Uterus (tissue), 2 donors: ENCODE results near the gene C7.

Experiments
- POLR2A ChIP-seq, 2 donors: fragments of 450-650 bp; IDR thresholded peaks; one replicate each; pipeline ENCODE4 v1.6.1; 2016; ENCODE audit warnings: antibody characterized with exemption in 2 of 2, mild to moderate bottlenecking in 1 of 2, moderate library complexity in 1 of 2
- TF ChIP-seq, protein P1 (sequence below), 4 experiments: fragments of 200-600 bp in 2 of 4; fragments of 450-650 bp in 2 of 4; sonication (generic) in 2 of 4; IDR thresholded peaks; one replicate each; pipeline ENCODE4 v1.5.1; 2016 to 2019; ENCODE audit warnings: antibody characterized with exemption in 4 of 4, mild to moderate bottlenecking in 2 of 4, moderate library complexity in 1 of 4

DNA sequence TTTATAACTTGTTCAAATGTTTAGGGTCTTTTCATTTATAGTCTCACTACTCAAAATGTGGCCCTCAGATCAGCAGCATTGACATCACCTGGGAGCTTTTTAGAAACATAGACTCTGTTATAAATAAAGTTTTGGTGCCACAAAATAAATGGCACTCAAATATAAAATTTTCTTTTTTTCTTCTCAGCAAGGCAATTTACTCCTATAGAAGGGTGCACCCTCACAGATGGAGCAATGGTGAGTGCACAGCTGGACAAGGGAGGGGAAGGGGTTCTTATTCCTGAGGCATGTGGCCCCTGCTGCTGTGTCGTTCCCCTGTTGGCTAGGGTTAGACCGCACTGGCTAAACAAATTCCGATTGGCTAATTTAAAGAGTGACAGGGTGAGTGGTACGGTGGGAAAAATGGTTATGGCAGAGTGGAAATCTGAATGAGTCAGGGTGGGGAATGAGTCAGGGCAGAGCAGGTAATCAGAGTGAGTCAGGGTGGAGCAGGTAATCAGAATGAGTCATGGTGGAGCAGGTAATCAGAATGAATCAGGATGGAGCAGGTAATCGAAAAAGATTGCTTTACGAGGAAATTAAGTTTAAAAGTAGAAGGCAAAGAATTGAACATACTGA, 31.8 kb upstream of the C7 start:
- TF ChIP-seq, protein P1, sequence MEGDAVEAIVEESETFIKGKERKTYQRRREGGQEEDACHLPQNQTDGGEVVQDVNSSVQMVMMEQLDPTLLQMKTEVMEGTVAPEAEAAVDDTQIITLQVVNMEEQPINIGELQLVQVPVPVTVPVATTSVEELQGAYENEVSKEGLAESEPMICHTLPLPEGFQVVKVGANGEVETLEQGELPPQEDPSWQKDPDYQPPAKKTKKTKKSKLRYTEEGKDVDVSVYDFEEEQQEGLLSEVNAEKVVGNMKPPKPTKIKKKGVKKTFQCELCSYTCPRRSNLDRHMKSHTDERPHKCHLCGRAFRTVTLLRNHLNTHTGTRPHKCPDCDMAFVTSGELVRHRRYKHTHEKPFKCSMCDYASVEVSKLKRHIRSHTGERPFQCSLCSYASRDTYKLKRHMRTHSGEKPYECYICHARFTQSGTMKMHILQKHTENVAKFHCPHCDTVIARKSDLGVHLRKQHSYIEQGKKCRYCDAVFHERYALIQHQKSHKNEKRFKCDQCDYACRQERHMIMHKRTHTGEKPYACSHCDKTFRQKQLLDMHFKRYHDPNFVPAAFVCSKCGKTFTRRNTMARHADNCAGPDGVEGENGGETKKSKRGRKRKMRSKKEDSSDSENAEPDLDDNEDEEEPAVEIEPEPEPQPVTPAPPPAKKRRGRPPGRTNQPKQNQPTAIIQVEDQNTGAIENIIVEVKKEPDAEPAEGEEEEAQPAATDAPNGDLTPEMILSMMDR (IDR thresholded peaks at IDR 0.05), result no peak
- no peak for TF ChIP-seq POLR2A (IDR thresholded peaks at IDR 0.05)
